GM19238 (cell line): ENCODE data around the gene PCDHGA7.
"Not testable (repeated sequence)": the region's sequence is repeated elsewhere in the genome, so short reads cannot be mapped to it uniquely, and the experiment has no call there.

Source experiments
- DNase-seq: peaks from one replicate; pipeline ENCODE4 v3.0.0; 2011; ENCODE audit warnings: low spot score; ENCODE audit not compliant: insufficient read length

Gene PCDHGA7

GRCh38 chr5:141366016-141366896 lies 16.3 kb upstream of the PCDHGA7 start:
- DNase-seq = no peak

GRCh38 chr5:141369994-141370848 lies 12.3 kb upstream of the PCDHGA7 start, which contains the start of gene PCDHGB3:
PCDHGB3 (plus strand) TSS chr5:141370242; CDS start chr5:141370395, 153 bp downstream.
- DNase-seq = peak; percentile 21

GRCh38 chr5:141371572-141372475 lies 10.7 kb upstream of the PCDHGA7 start:
- DNase-seq = no peak

- DNase-seq = no peak
These were observed 8.7 kb upstream of the PCDHGA7 start, which contains the start of gene PCDHGA6 for GRCh38 chr5:141373673-141374317. PCDHGA6 (plus strand) TSS chr5:141373891; CDS start chr5:141374084, 193 bp downstream.

GRCh38 chr5:141374627-141375026 lies 7.9 kb upstream of the PCDHGA7 start:
- DNase-seq = no peak

GRCh38 chr5:141375444-141376155 lies 6.9 kb upstream of the PCDHGA7 start:
- not testable (repeated sequence) for DNase-seq

- DNase-seq = no peak
These were observed 803 bp downstream of the PCDHGA7 start for GRCh38 chr5:141383345-141383744.

- no peak for DNase-seq
These were observed 2.1 kb downstream of the PCDHGA7 start for GRCh38 chr5:141384471-141385267.

GRCh38 chr5:141387557-141388311 lies 5.2 kb downstream of the PCDHGA7 start, which contains the start of gene PCDHGB4:
PCDHGB4 (plus strand) TSS chr5:141387698; CDS start chr5:141387885, 187 bp downstream.
- not testable (repeated sequence) for DNase-seq

GRCh38 chr5:141388661-141389060 lies 6.1 kb downstream of the PCDHGA7 start:
- no peak for DNase-seq

- no peak for DNase-seq
These were observed 6.9 kb downstream of the PCDHGA7 start for GRCh38 chr5:141389153-141390042.

- no peak for DNase-seq
These were observed 10.1 kb downstream of the PCDHGA7 start, which contains the start of gene PCDHGA8 for GRCh38 chr5:141392429-141393198. PCDHGA8 (plus strand) TSS chr5:141392633; CDS start chr5:141392814, 181 bp downstream.

GRCh38 chr5:141393267-141393666 lies 10.7 kb downstream of the PCDHGA7 start:
- DNase-seq = no peak

GRCh38 chr5:141394401-141395187 lies 12.1 kb downstream of the PCDHGA7 start:
- not testable (repeated sequence) for DNase-seq
